HG02759 (cell line): Measurements from ENCODE around the gene HCRTR2.

Experiments
- ATAC-seq: cut with Tn5 transposase; IDR thresholded peaks from one replicate; pipeline ENCODE4 v1.9.1; 2021; ENCODE audit warnings: mild to moderate bottlenecking, moderate library complexity; ENCODE audit not compliant: unreplicated experiment

Gene HCRTR2

GRCh38 chr6:55319961-55320695 is 145.8 kb downstream of the HCRTR2 start:
- ATAC-seq: no peak

GRCh38 chr6:55320696-55321086 is 146.4 kb downstream of the HCRTR2 start:
- no peak for ATAC-seq

GRCh38 chr6:55327169-55327568 is 152.9 kb downstream of the HCRTR2 start, which contains the start of gene GFRAL:
Gene GFRAL (plus strand): TSS chr6:55327469. CDS start chr6:55327555, 86 bp downstream.
- ATAC-seq: no peak
